Measurements from ENCODE around the gene GJB6. TPM values are rescaled to one million over a fixed set of nuclear protein-coding genes. Genes with fewer than 3 reads are reported as not detected.
A peak's percentile ranks its signal among the peaks of the same experiment; 100 is the strongest.
"Not testable (repeated sequence)": the region's sequence is repeated elsewhere in the genome, so short reads cannot be mapped to it uniquely, and the experiment has no call there.

GJB6 gene
- total RNA-seq, result not detected

- TF ChIP-seq CTCF (IDR thresholded peaks at IDR 0.05) (no peak), POLR2A (IDR thresholded peaks at IDR 0.05) (no peak)
Measured at GRCh38 chr13:20231839-20232555, at the start of gene GJB6. TSS of gene GJB6 (minus strand) at chr13:20232319. CDS start at chr13:20223480, 8,839 bp downstream.

DNA sequence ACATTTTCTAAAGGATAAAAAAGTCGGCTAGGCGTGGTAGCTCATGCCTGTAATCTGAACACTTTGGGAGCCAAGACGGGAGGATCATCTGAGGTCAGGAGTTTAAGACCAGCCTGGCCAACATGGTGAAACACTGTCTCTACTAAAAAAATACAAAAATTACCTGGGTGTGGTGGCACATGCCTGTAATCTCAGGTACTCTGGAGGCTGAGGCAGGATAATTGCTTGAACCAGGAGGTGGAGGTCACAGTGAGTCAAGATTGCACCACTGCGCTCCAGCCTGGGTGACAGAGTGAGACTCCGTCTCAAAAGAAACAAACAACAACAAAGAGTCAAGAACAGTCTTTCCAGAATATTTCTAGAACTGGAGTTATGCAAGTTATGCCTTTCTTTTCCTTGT, 44.8 kb upstream of the GJB6 start:
- not testable (repeated sequence) for H3K36me3 ChIP-seq, H3K4me1 ChIP-seq, DNase-seq, H3K27ac ChIP-seq, H3K27me3 ChIP-seq, H3K4me3 ChIP-seq, H3K9me3 ChIP-seq

More at GRCh38 chr13:20231839-20232555, at the start of gene GJB6:
- H3K27ac ChIP-seq, result no peak within 1 kb of the TSS
- no peaks in the 10 kb centered on the region for H3K9me3 ChIP-seq
- no peaks in the 10 kb centered on the region for H3K36me3 ChIP-seq
- DNase-seq, result no peak
- peaks cover 0 to 18% of the 10 kb centered on the region in 2 donors for H3K27me3 ChIP-seq
- peaks cover 0 to 15% (median 1%) of the 10 kb centered on the region in 4 donors for H3K4me1 ChIP-seq
- peak within 1 kb of the TSS in 3 of 4 donors; percentile 33 to 51 (median 33) for H3K4me3 ChIP-seq

DNA sequence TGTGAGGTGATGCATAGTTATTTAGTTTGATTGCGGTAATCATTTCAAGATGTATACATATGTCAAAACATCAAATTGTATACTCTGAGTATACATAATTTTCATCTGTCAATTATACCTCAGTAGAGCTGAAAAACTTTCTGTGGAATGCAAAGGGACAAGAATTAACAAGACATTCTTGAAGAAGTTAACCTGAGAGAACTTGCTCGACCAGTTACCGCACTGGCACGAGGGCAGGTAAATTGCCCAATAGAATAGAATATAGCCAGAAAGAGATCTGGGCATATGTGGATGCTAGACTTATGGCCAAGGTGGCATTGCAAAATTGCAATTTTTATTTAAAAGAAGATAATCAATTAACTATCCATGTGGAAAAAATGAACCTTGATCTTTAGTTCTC, 42.3 kb upstream of the GJB6 start:
- no peaks in the 10 kb centered on the region for H3K4me1 ChIP-seq
- no peak for TF ChIP-seq POLR2A (IDR thresholded peaks at IDR 0.05)
- TF ChIP-seq CTCF (IDR thresholded peaks at IDR 0.05), result no peak
- no peak for DNase-seq
- no peaks in the 10 kb centered on the region for H3K36me3 ChIP-seq
- H3K27me3 ChIP-seq, result no peaks in the 10 kb centered on the region
- H3K27ac ChIP-seq, result no peak overlapping the region
- H3K9me3 ChIP-seq, result no peaks in the 10 kb centered on the region
- no peak overlapping the region for H3K4me3 ChIP-seq

- TF ChIP-seq CTCF (IDR thresholded peaks at IDR 0.05) (no peak), POLR2A (IDR thresholded peaks at IDR 0.05) (no peak)
- no peaks in the 10 kb centered on the region for H3K36me3 ChIP-seq
- H3K27ac ChIP-seq, result no peak overlapping the region
- H3K9me3 ChIP-seq, result no peaks in the 10 kb centered on the region
- DNase-seq, result no peak
- H3K4me1 ChIP-seq, result no peaks in the 10 kb centered on the region
- no peak overlapping the region for H3K4me3 ChIP-seq
- H3K27me3 ChIP-seq, result no peaks in the 10 kb centered on the region
Measured at GRCh38 chr13:20272588-20273171, 40.6 kb upstream of the GJB6 start.

DNA sequence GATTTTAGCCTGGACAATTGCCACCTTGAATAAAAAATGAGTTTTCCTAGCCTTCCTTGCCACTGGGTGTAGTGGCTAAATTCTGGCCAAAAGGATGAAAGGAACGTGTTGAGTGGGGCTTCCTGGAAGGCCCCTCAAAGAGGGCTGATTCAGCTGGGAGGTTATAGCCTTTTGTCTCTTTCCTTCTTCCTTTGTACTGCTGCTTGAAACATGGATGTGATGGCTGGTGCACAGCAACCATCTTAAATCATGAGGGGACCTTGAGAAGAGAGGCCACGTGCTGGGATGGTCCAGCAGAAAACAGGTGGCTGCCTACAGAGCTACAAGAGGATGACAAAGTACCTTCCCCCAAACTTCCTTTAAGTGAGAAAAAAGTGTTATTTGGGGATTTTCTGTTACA, 40.0 kb upstream of the GJB6 start:
- no peaks in the 10 kb centered on the region for H3K9me3 ChIP-seq
- H3K36me3 ChIP-seq, result no peaks in the 10 kb centered on the region
- H3K27me3 ChIP-seq, result no peaks in the 10 kb centered on the region
- no peak for DNase-seq
- TF ChIP-seq POLR2A (IDR thresholded peaks at IDR 0.05) (no peak), CTCF (IDR thresholded peaks at IDR 0.05) (no peak)
- no peak overlapping the region for H3K27ac ChIP-seq
- H3K4me1 ChIP-seq, result no peaks in the 10 kb centered on the region
- H3K4me3 ChIP-seq, result no peak overlapping the region

GRCh38 chr13:20271441-20271840, 39.3 kb upstream of the GJB6 start:
- H3K4me1 ChIP-seq, result no peaks in the 10 kb centered on the region

More at GRCh38 chr13:20271441-20271840, 39.3 kb upstream of the GJB6 start:
- no peak overlapping the region for H3K4me3 ChIP-seq
- H3K36me3 ChIP-seq, result no peaks in the 10 kb centered on the region
- no peaks in the 10 kb centered on the region for H3K27me3 ChIP-seq
- no peaks in the 10 kb centered on the region for H3K9me3 ChIP-seq
- no peak for DNase-seq
- no peak overlapping the region for H3K27ac ChIP-seq
- TF ChIP-seq CTCF (IDR thresholded peaks at IDR 0.05) (no peak), POLR2A (IDR thresholded peaks at IDR 0.05) (no peak)
